Measurements from ENCODE around the gene MAP6. TPM values are rescaled to one million over a fixed set of nuclear protein-coding genes. Genes with fewer than 3 reads are reported as not detected.

The MAP6 gene
- total and polyA plus RNA-seq, 9 of the 15 experiments (the other 6 are each of a cell fraction or from before 2014, with no cell fraction given) = not detected

- TF ChIP-seq POLR2AphosphoS5 (IDR thresholded peaks at IDR 0.05; ENCODE audit: control insufficient read depth, insufficient read depth, low read depth, low read length) = peak; percentile 99
- TF ChIP-seq ZNF175 (CRISPR knock-in tag; IDR thresholded peaks at IDR 0.05; ENCODE audit: low read depth) = peak; percentile 93
- TF ChIP-seq CREM (IDR thresholded peaks at IDR 0.05; ENCODE audit: low read depth) = peak; percentile 76
- TF ChIP-seq STAT5A (IDR thresholded peaks at IDR 0.05; ENCODE audit: borderline replicate concordance, low read length) = peak; percentile 96
- no peak for TF ChIP-seq ZNF561 (CRISPR knock-in tag; conservative IDR thresholded peaks at IDR 0.05)
- peak; percentile 34; the same call in 1 of the 2 replicates for TF ChIP-seq ZEB2 (IDR thresholded peaks at IDR 0.05)
- TF ChIP-seq KAT7 (CRISPR knock-in tag; IDR thresholded peaks at IDR 0.05; ENCODE audit: borderline replicate concordance) = no peak
- peak; percentile 70 for TF ChIP-seq VEZF1 (CRISPR knock-in tag; IDR thresholded peaks at IDR 0.05)
- no peak for TF ChIP-seq REST (IDR thresholded peaks at IDR 0.05; ENCODE audit: borderline replicate concordance)
- no peak for TF ChIP-seq REST (CRISPR knock-in tag; IDR thresholded peaks at IDR 0.05; ENCODE audit: low read depth)
- no peak for TF ChIP-seq THRB (CRISPR knock-in tag; conservative IDR thresholded peaks at IDR 0.05)
- TF ChIP-seq ZFPM2 (CRISPR knock-in tag; IDR thresholded peaks at IDR 0.05) = no peak
- no peak for TF ChIP-seq ZFP30 (CRISPR knock-in tag; IDR thresholded peaks at IDR 0.05; ENCODE audit: borderline replicate concordance)
- no peak for TF ChIP-seq ZNF79 (CRISPR knock-in tag; IDR thresholded peaks at IDR 0.05; ENCODE audit: low read depth)
- TF ChIP-seq ARID1B (IDR thresholded peaks at IDR 0.05) = peak; percentile 99
- TF ChIP-seq ZNF274 (IDR thresholded peaks at IDR 0.05; ENCODE audit: borderline replicate concordance, low read depth, low read length) = peak; percentile 73; the same call in 1 of the 2 replicates
- TF ChIP-seq BHLHE40 (IDR thresholded peaks at IDR 0.05; ENCODE audit: low read length) = peak; percentile 38; the same call in 1 of the 2 replicates
- TF ChIP-seq NR1H2 (CRISPR knock-in tag; IDR thresholded peaks at IDR 0.05) = no peak
Measured at GRCh38 chr11:75589933-75590332, 78.9 kb downstream of the MAP6 start (continued).

All from K562 (cell line).